ENCODE measurements around the gene LRMDA.

DNA sequence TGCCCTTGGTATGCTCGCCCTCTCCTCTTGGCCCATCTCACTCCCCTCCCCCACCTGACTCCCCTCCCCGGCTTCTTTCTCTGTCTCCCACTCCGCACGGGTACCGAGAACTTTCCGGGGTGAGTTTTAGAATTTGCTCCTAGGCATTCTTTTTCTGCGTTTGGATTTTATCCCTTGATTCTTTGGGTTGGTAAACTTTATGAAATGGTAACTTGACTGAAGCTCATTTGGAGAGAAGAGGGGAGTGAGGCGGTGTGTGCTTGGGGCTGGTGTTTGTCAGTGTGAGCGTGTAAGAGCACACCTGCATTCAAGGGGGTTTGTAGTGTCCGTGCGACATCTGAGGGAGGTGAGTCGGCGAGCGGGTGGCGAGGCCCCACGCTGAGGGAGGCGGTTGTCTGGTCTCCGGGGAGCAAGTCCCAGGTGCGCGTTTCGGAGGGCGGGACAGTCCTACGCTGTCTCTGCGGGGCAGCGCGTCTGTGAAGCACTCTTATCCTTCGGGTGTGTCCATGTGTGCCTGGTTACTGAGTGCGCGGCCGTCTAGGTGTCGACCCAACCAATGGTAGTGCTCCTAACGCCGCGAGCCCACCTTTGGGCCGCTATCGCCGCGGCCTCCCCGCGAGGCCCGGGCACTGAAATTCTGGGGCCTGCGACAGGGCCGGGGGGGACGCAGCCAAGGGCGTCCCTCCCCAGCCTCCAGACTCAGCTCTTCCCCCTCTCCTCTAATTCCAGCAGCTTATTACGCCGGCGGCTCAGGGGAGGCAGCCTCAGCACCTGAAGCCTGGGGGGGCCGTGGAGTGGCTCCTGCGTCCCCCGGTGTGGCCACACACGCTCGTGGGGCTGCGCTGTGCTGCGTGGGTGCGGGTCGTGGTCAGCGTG lies 27.2 kb upstream of the LRMDA start:
- TF ChIP-seq, protein P1, sequence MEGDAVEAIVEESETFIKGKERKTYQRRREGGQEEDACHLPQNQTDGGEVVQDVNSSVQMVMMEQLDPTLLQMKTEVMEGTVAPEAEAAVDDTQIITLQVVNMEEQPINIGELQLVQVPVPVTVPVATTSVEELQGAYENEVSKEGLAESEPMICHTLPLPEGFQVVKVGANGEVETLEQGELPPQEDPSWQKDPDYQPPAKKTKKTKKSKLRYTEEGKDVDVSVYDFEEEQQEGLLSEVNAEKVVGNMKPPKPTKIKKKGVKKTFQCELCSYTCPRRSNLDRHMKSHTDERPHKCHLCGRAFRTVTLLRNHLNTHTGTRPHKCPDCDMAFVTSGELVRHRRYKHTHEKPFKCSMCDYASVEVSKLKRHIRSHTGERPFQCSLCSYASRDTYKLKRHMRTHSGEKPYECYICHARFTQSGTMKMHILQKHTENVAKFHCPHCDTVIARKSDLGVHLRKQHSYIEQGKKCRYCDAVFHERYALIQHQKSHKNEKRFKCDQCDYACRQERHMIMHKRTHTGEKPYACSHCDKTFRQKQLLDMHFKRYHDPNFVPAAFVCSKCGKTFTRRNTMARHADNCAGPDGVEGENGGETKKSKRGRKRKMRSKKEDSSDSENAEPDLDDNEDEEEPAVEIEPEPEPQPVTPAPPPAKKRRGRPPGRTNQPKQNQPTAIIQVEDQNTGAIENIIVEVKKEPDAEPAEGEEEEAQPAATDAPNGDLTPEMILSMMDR (IDR thresholded peaks at IDR 0.05) = no peak
- TF ChIP-seq POLR2AphosphoS5 (IDR thresholded peaks at IDR 0.05) (no peak), POLR2A (IDR thresholded peaks at IDR 0.05) (peak; percentile 53)
